ENCODE measurements around the gene SPDYE16.
A peak's percentile ranks its signal among the peaks of the same experiment; 100 is the strongest.
"Not testable (repeated sequence)": the region's sequence is repeated elsewhere in the genome, so short reads cannot be mapped to it uniquely, and the experiment has no call there.

SPDYE16 gene

GRCh38 chr7:76506643-76507042, 36.5 kb downstream of the SPDYE16 start:
- DNase-seq (ENCODE audit: extremely low spot score, insufficient read length, low read depth); FAIRE-seq: not testable (repeated sequence)

DNA sequence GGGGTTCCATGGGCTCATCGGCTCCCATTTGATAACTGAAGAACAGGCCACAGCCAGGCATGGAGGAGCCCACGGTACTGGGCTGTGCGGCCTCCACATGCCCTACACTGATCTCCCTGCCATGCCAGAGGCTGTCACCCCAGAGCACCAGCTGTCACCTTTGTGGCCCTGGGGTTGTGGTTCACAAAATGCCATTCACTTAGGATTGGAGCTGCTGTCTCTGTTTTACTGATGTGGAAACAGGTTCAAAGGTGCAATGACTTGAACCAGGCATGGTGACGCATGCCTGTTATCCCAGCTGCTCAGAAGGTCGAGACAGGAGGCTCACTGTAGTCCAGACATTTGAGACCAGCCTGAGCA, 37.0 kb downstream of the SPDYE16 start:
- FAIRE-seq: no peak
- no peak for DNase-seq (ENCODE audit: extremely low spot score, insufficient read length, low read depth)

DNA sequence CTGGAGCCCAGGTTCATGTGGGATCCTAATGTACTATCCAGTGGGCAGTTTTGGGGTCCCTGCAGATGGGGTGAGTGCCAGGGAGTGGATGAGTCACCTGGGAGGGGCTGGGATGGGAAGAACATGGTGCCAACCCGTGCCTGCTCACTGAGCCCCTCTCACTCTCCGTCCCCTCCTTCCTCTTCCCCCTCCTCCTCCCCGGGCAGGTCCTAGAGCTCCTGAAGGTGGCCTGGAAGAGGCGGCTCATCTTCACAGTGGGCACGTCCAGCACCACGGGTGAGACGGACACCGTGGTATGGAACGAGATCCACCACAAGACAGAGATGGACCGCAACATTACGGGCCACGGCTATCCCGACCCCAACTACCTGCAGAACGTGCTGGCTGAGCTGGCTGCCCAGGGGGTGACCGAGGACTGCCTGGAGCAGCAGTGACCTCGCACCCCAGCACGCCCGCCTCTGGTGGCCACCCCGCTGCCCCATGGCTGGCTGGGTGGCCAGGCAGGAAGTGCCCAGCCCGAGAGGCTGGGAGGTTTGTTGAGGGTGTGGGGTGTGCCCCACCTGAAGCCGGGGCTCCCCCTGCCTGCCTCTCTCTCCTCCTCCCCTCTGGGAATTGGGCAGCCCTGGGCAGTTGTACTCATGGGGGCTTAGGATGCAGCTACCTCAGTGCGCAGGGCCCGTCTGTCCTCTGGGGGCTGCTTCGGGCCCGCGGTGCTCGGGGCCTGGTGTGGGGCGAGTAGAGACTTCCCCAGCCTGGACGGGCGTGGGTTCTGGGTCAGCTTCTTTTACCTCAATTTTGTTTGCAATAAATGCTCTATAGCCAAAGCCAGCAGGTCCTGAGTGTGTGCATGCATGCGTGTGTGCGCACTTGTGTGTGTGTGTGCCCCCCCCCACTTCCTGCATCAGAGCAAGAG, 37.7 kb downstream of the SPDYE16 start:
- DNase-seq (ENCODE audit: extremely low spot score, insufficient read length, low read depth) (no peak), FAIRE-seq (no peak)

- DNase-seq (ENCODE audit: extremely low spot score, insufficient read length, low read depth); FAIRE-seq: not testable (repeated sequence)
Measured at GRCh38 chr7:76504351-76505167, 38.5 kb downstream of the SPDYE16 start.

- not testable (repeated sequence) for DNase-seq (ENCODE audit: extremely low spot score, insufficient read length, low read depth); FAIRE-seq
Measured at GRCh38 chr7:76503244-76503643, 39.9 kb downstream of the SPDYE16 start.

GRCh38 chr7:76502836-76503235, 40.3 kb downstream of the SPDYE16 start:
- not testable (repeated sequence) for FAIRE-seq; DNase-seq (ENCODE audit: extremely low spot score, insufficient read length, low read depth)

- FAIRE-seq: not testable (repeated sequence)
Measured at GRCh38 chr7:76502224-76502623, 40.9 kb downstream of the SPDYE16 start.

GRCh38 chr7:76499924-76500241, 43.2 kb downstream of the SPDYE16 start:
- DNase-seq (ENCODE audit: extremely low spot score, insufficient read length, low read depth); FAIRE-seq: not testable (repeated sequence)

More at GRCh38 chr7:76502224-76502623, 40.9 kb downstream of the SPDYE16 start:
- not testable (repeated sequence) for DNase-seq (ENCODE audit: extremely low spot score, insufficient read length, low read depth)

DNA sequence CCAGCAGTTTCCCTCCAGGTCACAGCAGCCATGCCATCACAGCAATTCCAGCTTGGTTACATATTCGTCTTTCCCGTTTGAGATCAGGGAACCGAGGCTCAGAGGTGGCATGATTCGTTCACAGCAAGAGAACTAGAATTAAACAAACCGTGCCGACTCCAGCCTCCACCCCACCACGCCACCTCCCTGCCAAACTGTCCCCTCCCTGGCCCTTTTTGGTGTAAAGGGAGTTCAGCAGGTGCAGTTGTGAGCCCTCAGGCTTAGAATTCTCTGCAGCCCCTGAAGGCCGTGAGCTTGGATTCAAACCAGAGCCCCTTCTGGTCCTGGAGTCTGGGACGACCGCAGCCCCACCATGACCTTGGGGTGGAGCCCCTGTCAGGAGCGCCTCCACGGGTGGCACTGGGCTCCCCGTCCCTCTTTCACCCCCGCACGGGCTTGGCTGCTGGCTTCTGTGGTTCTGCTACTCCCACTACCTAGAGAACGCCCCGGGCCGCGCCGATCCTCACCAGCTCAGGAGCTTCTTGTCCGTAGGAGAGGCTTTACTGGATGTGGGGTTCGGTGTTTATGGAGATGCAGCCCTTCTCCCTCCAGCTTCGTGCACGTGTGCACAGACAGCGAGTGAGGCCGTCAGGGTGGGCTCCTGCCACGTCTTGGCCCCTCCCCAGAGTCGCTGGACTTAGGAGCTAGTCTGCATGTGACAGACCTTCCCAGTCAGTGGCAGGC, 43.7 kb downstream of the SPDYE16 start:
- DNase-seq (ENCODE audit: extremely low spot score, insufficient read length, low read depth); FAIRE-seq: not testable (repeated sequence)

DNA sequence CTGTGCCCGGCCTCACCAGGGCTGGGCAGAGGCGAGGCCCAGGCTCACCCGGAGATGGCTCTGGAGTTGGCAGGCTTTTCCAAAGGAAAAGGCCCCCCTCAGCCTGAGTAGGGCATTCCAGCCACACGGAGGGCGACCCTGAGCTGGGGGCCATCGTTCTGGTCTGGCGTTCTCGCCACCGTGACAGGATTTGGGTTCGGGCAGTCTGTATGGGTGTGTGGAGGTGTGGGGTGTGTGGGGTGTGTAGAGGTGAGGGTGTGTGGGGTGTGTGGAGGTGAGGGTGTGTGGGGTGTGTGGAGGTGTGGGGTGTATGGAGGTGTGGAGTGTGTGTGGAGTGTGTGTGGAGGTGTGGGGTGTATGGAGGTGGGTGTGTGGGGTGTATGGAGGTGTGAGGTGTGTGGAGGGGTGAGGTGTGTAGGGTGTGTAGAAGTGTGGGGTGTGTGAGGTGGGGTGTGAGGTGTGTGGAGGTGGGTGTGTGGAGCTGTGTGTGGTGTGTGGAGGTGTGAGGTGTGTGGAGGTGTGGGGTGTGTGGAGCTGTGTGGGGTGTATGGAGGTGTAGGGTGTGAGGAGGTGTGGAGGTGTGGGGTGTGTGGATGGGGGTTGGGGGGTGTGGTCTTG, 44.4 kb downstream of the SPDYE16 start:
- DNase-seq (ENCODE audit: extremely low spot score, insufficient read length, low read depth); FAIRE-seq: not testable (repeated sequence)

GRCh38 chr7:76497918-76498582, 45.0 kb downstream of the SPDYE16 start:
- FAIRE-seq; DNase-seq (ENCODE audit: extremely low spot score, insufficient read length, low read depth): not testable (repeated sequence)

DNA sequence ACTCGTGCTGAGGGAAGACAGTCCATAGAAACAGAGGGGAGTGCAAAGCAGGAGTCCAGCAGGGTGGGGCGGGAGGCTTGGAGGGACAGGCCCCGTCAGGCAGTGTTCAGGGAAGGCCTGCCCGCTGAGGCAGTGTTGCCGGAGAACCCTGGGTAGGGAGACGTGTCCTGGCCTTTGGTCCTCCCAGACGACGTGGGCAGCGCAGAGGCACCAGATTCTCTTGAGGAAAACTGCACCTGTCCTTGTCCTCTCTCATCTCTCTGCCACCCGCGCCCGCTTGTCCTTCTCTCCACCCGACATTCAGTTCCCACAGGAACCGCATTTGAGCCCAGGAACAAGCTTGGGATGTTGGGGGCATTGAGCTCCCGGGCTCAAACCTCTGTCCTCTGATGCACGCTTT, 47.4 kb downstream of the SPDYE16 start:
- not testable (repeated sequence) for FAIRE-seq; DNase-seq (ENCODE audit: extremely low spot score, insufficient read length, low read depth)

DNA sequence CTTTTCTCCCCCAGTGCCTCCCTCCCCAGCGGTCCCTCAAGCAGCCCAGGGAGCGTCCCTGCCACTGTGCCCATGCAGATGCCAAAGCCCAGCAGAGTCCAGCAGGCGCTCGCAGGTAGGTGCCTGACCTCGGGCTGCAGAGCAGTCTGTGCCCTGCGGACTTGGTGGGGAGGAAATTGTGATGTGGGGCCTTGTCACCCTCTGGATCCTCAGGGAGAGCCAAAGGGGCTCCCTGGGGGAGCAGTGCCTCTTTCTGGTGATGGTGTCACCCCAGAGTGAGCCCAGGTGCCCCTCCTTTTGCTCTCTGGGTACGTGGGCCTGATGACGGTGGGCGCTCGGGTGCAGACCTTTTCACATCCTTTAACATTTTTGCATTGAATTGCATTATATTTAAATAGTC, 51.0 kb downstream of the SPDYE16 start:
- DNase-seq (ENCODE audit: extremely low spot score, insufficient read length, low read depth); FAIRE-seq: not testable (repeated sequence)

GRCh38 chr7:76487969-76488368, 55.1 kb downstream of the SPDYE16 start:
- DNase-seq (ENCODE audit: extremely low spot score, insufficient read length, low read depth); FAIRE-seq: not testable (repeated sequence)

DNA sequence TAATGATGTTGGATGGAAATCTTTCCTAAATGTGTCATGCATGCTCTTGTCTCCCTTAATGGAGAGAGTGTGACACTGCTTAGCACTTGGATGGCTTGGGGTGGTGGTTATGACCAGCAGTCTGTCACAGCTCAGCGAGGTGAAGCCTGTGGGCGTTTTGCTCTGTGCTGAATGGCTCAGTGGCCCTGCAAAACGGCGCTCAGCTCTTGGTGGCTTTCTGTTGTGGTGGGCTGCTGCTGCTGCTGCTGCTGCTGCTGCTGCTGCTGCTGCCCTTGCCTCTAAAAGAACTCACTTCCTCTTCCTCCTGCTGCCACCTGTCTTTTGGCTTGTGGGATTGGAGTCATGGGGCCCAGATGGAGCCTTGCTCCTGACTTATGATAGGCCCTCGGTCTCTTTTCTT, 56.5 kb downstream of the SPDYE16 start:
- FAIRE-seq: peak; percentile 96
- DNase-seq (ENCODE audit: extremely low spot score, insufficient read length, low read depth): not testable (repeated sequence)

DNA sequence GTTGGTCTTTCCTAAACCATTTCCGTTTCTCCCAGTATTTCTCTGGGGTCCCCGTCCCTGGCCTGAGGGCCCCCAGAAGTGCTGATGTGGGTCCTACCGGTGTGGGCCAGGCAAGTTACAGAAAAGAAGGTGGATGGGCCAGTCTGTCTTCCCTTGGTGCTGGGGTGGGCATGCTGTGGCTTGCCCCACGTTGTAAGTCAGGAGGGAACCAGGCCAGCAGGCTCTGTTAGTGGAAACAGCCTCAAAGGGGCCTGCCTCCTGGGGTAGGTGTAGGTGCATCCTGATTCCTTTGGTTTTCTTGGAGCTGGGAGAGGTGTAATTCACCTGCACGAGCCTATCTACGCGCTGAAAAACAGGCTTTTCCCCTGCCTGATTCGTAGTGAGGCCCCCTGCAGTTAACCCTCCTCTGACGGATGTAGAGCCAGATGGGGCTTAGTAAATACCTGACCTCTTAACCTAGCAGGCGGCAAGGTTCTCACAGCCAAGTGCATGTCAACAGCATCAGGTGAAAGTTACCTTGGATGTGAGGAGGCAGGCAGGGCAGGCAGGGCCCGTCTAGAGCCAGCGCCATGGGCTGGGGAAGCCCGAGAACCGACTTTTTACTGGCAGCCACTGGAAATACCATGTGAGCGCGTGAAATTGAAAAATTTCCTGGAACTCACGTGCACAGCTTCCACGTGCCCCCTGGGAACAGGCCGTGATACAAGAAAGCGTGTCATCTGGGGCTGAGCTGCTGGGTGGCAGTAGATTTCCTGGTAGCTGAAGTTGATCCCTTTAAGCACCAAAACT, 57.1 kb downstream of the SPDYE16 start:
- FAIRE-seq: peak; percentile 18
- DNase-seq (ENCODE audit: extremely low spot score, insufficient read length, low read depth): not testable (repeated sequence)

- not testable (repeated sequence) for FAIRE-seq; DNase-seq (ENCODE audit: extremely low spot score, insufficient read length, low read depth)
Measured at GRCh38 chr7:76484456-76484855, 58.6 kb downstream of the SPDYE16 start.

GRCh38 chr7:76483081-76483480, 60.0 kb downstream of the SPDYE16 start:
- not testable (repeated sequence) for DNase-seq (ENCODE audit: extremely low spot score, insufficient read length, low read depth); FAIRE-seq

Measured in GM18507 (cell line).